ENCODE data around the gene TM4SF5. TPM values are rescaled to one million over a fixed set of nuclear protein-coding genes. Genes with fewer than 3 reads are reported as not detected.

TM4SF5 gene
- total and polyA plus RNA-seq, 2 of the 8 experiments (the other 6 are each of a cell fraction or from before 2014, with no cell fraction given) = not detected

- H3K36me3 ChIP-seq (ENCODE audit: control insufficient read depth in 2 of 4, insufficient read depth in 4 of 4, low read length in 3 of 4) = no peaks in the 10 kb centered on the region
- H3K23me2 ChIP-seq (ENCODE audit: low read depth, low read length) = no peaks in the 10 kb centered on the region; the same call in 1 of the 2 replicates
- H2AFZ ChIP-seq (ENCODE audit: low read length) = no peak overlapping the region
- H2AK5ac ChIP-seq (ENCODE audit: low read depth, low read length) = no peak overlapping the region
- no peaks in the 10 kb centered on the region for H3K27me3 ChIP-seq (replicated peaks in 1 of 4; ENCODE audit: control insufficient read depth in 3 of 4, extremely low read depth in 1 of 4, insufficient read depth in 3 of 4, low read length in 3 of 4)
- no peak for DNase-seq (ENCODE audit: low read depth in 1 of 2, low spot score in 2 of 2)
- H4K20me1 ChIP-seq (replicated peaks in 1 of 2; ENCODE audit: control insufficient read depth in 1 of 2, insufficient read depth in 2 of 2, low read length in 2 of 2) = no peaks in the 10 kb centered on the region
- no peak overlapping the region for H2BK15ac ChIP-seq (ENCODE audit: low read length)
- H2BK12ac ChIP-seq (ENCODE audit: low read depth, low read length) = no peak overlapping the region
- POLR2A ChIA-PET (ENCODE audit: partially characterized antibody) = no interaction called here
- H4K5ac ChIP-seq (ENCODE audit: insufficient read length, low read depth, low read length) = no peak overlapping the region
- H3K9me3 ChIP-seq (ENCODE audit: insufficient read depth in 2 of 2, low read depth in 1 of 2, low read length in 1 of 2) = no peaks in the 10 kb centered on the region
- no peak overlapping the region for H3K18ac ChIP-seq (ENCODE audit: extremely low read depth, low read length)
- H2BK5ac ChIP-seq (ENCODE audit: low read depth, low read length) = no peak overlapping the region
- H4K91ac ChIP-seq (replicated peaks; ENCODE audit: insufficient read length, low read length) = no peak overlapping the region
- H3K14ac ChIP-seq (ENCODE audit: insufficient read length) = no peak overlapping the region
- no peak overlapping the region for H4K8ac ChIP-seq (ENCODE audit: extremely low read depth, insufficient read depth, low read length)
- CTCF ChIA-PET (ENCODE audit: partially characterized antibody) = interaction anchor here (1.5 kb wide), 1 partner anchor 10 kb away, joined by 5 read pairs; no protein-coding TSS in a partner anchor
- WGBS, 2 experiments (ENCODE audit: extremely low coverage in 1 of 2, insufficient coverage in 1 of 2, insufficient read length in 1 of 2, insufficient replicate concordance in 2 of 2, low coverage in 1 of 2, low lambda C conversion rate in 2 of 2, missing lambda C conversion rate in 1 of 2) = 86% methylated on average over 2 of the region's 2 CpGs; no CpG with 5 or more reads in 1 of the 2 experiments
- no peak overlapping the region for H3K4me3 ChIP-seq (ENCODE audit: extremely low read depth in 1 of 4, insufficient read depth in 2 of 4, low read depth in 3 of 4, low read length in 4 of 4)
- H3K23ac ChIP-seq (ENCODE audit: insufficient read length) = no peak overlapping the region
- no peaks in the 10 kb centered on the region for H3K4me1 ChIP-seq (replicated peaks in 1 of 4; ENCODE audit: control insufficient read depth in 3 of 4, insufficient read depth in 4 of 4, low read length in 3 of 4)
- H3K9ac ChIP-seq (replicated peaks in 1 of 4; ENCODE audit: extremely low read depth in 1 of 4, low read depth in 3 of 4, low read length in 3 of 4) = no peak overlapping the region
- no peak overlapping the region for H3K27ac ChIP-seq (ENCODE audit: low read depth, low read length)
- no peak for FAIRE-seq
- no peaks in the 10 kb centered on the region; the same call in 1 of the 2 replicates for H3K79me1 ChIP-seq (ENCODE audit: low read depth, low read length)
- no peak for TF ChIP-seq HDAC6 (IDR thresholded peaks at IDR 0.05; ENCODE audit: low read depth, low read length)
- no peak for TF ChIP-seq POU5F1 (IDR thresholded peaks at IDR 0.05; ENCODE audit: low read depth, low read length)
- TF ChIP-seq CEBPB (IDR thresholded peaks at IDR 0.05; ENCODE audit: low read depth, low read length) = no peak
- TF ChIP-seq SIX5 (IDR thresholded peaks at IDR 0.05; ENCODE audit: low read depth, low read length) = no peak
- no peak for TF ChIP-seq CBX5 (IDR thresholded peaks at IDR 0.05; ENCODE audit: low read depth, low read length)
- TF ChIP-seq SIRT6 (IDR thresholded peaks at IDR 0.05; ENCODE audit: low read length) = no peak
- TF ChIP-seq BCL11A (IDR thresholded peaks at IDR 0.05; ENCODE audit: low read depth in 2 of 2, low read length in 2 of 2) = no peak
- no peak for TF ChIP-seq SP2 (IDR thresholded peaks at IDR 0.05; ENCODE audit: low read length)
- TF ChIP-seq TCF12 (IDR thresholded peaks at IDR 0.05; ENCODE audit: low read depth, low read length) = no peak
- no peak for TF ChIP-seq MAX (IDR thresholded peaks at IDR 0.05)
- no peak overlapping the region for H3K4me2 ChIP-seq (ENCODE audit: insufficient read depth in 1 of 2, low read depth in 2 of 2, low read length in 2 of 2)
- no peak overlapping the region for H3K56ac ChIP-seq (replicated peaks; ENCODE audit: insufficient read length, low read depth, low read length)
- H2BK20ac ChIP-seq (ENCODE audit: low read length) = no peak overlapping the region
- H3K79me2 ChIP-seq (ENCODE audit: control insufficient read depth in 1 of 2, insufficient read depth in 2 of 2, low read length in 2 of 2) = no peaks in the 10 kb centered on the region
- H3K4ac ChIP-seq (replicated peaks; ENCODE audit: insufficient read length, low read depth, low read length) = no peak overlapping the region
- H2BK120ac ChIP-seq (replicated peaks; ENCODE audit: low read depth, low read length) = no peak overlapping the region
Observed at GRCh38 chr17:4769628-4770027, 2.1 kb upstream of the TM4SF5 start.
